Neural progenitor cell (in vitro differentiated cells): ENCODE data around the gene RPS2.

Source experiments
- EZH2 ChIP-seq: fragments of 200-600 bp; sonication (generic); IDR thresholded peaks from 2 replicates; pipeline ENCODE4 v1.6.1; 2017; ENCODE audit warnings: antibody characterized with exemption, mild to moderate bottlenecking, moderate library complexity
- EZH2phosphoT487 ChIP-seq: fragments of 200-600 bp; sonication (generic); IDR thresholded peaks from 2 replicates; pipeline ENCODE4 v1.6.1; 2017; ENCODE audit warnings: antibody characterized with exemption
- TF ChIP-seq, protein P1 (sequence below): fragments of 200-600 bp; sonication (generic); IDR thresholded peaks from 2 replicates; pipeline ENCODE4 v1.5.1; 2017; ENCODE audit warnings: antibody characterized with exemption, mild to moderate bottlenecking

DNA sequence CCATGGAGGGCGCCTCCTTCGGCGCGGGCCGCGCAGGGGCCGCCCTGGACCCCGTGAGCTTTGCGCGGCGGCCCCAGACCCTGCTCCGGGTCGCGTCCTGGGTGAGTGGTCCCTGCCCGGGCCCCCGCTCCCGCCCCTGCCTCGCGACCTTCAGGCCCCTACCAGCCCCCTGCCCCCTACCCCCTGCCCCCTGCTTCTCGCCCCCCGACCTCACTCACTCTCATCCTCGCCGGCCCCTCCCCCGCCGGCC lies 25.4 kb upstream of the RPS2 start:
- TF ChIP-seq, protein P1, sequence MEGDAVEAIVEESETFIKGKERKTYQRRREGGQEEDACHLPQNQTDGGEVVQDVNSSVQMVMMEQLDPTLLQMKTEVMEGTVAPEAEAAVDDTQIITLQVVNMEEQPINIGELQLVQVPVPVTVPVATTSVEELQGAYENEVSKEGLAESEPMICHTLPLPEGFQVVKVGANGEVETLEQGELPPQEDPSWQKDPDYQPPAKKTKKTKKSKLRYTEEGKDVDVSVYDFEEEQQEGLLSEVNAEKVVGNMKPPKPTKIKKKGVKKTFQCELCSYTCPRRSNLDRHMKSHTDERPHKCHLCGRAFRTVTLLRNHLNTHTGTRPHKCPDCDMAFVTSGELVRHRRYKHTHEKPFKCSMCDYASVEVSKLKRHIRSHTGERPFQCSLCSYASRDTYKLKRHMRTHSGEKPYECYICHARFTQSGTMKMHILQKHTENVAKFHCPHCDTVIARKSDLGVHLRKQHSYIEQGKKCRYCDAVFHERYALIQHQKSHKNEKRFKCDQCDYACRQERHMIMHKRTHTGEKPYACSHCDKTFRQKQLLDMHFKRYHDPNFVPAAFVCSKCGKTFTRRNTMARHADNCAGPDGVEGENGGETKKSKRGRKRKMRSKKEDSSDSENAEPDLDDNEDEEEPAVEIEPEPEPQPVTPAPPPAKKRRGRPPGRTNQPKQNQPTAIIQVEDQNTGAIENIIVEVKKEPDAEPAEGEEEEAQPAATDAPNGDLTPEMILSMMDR = no peak
- TF ChIP-seq EZH2 (no peak), EZH2phosphoT487 (no peak)
